SJSA1 (cell line): Measurements from ENCODE around the gene RCHY1. TPM values are rescaled to one million over a fixed set of nuclear protein-coding genes. Genes with fewer than 3 reads are reported as not detected.

Experiments
- DNase-seq, 2 experiments: peaks; one replicate each; pipeline ENCODE4 v3.0.0-alpha.2; 2015 to 2020; ENCODE audit warnings: low spot score in 2 of 2, low read depth in 1 of 2
- H3K27ac ChIP-seq: fragments of 250-450 bp; sonication (Bioruptor Pico); 2 replicates; pipeline ENCODE4 v1.5.1; 2020; ENCODE audit warnings: mild to moderate bottlenecking, moderate library complexity
- H3K27me3 ChIP-seq: fragments of 250-450 bp; sonication (Bioruptor Pico); replicated peaks from 2 replicates; pipeline ENCODE4 v1.5.1; 2020; ENCODE audit warnings: mild to moderate bottlenecking, moderate library complexity
- H3K36me3 ChIP-seq: fragments of 250-450 bp; sonication (Bioruptor Pico); 2 replicates; pipeline ENCODE4 v1.5.1; 2020; ENCODE audit warnings: mild to moderate bottlenecking
- H3K4me1 ChIP-seq: fragments of 250-450 bp; sonication (Bioruptor Pico); replicated peaks from 2 replicates; pipeline ENCODE4 v1.6.1; 2021; ENCODE audit warnings: mild to moderate bottlenecking
- H3K4me3 ChIP-seq: fragments of 250-450 bp; sonication (Bioruptor Pico); 2 replicates; pipeline ENCODE4 v1.5.1; 2020; ENCODE audit warnings: mild to moderate bottlenecking
- H3K9me3 ChIP-seq: fragments of 250-450 bp; sonication (Bioruptor Pico); replicated peaks from 2 replicates; pipeline ENCODE4 v1.5.1; 2020; ENCODE audit warnings: mild to moderate bottlenecking
- total RNA-seq: library from RNA; depleted of rRNA; stranded (reverse); fragments of >200 nt; shearing (Covaris generic); gene quantifications from 2 replicates; pipeline ENCODE4 v1.2.3, GENCODE V29; 2014

RCHY1 gene
- total RNA-seq, 1 experiment from 2014 or later: 34.0 TPM

GRCh38 chr4:75505630-75506029 is 8.6 kb downstream of the RCHY1 start:
- Histone ChIP-seq H3K4me1 (no peaks in the 10 kb centered on the region), H3K27ac (no peak overlapping the region), H3K27me3 (no peaks in the 10 kb centered on the region), H3K9me3 (no peaks in the 10 kb centered on the region), H3K36me3 (peaks cover 58% of the 10 kb centered on the region), H3K4me3 (no peak overlapping the region)
- DNase-seq: no peak

GRCh38 chr4:75502671-75503070 is 11.5 kb downstream of the RCHY1 start:
- Histone ChIP-seq H3K27me3 (no peaks in the 10 kb centered on the region), H3K4me3 (no peak overlapping the region), H3K27ac (no peak overlapping the region), H3K9me3 (no peaks in the 10 kb centered on the region; the same call in 1 of the 2 replicates), H3K4me1 (no peaks in the 10 kb centered on the region), H3K36me3 (peaks cover 59% of the 10 kb centered on the region)
- DNase-seq: no peak

GRCh38 chr4:75499900-75500299 is 14.3 kb downstream of the RCHY1 start:
- Histone ChIP-seq H3K9me3 (no peaks in the 10 kb centered on the region; the same call in 1 of the 2 replicates), H3K4me1 (no peaks in the 10 kb centered on the region), H3K27me3 (no peaks in the 10 kb centered on the region), H3K4me3 (no peak overlapping the region), H3K27ac (no peak overlapping the region), H3K36me3 (peaks cover 64% of the 10 kb centered on the region)
- no peak for DNase-seq

- Histone ChIP-seq H3K9me3 (no peaks in the 10 kb centered on the region; the same call in 1 of the 2 replicates), H3K27ac (no peak overlapping the region), H3K4me1 (no peaks in the 10 kb centered on the region), H3K36me3 (peaks cover 59% of the 10 kb centered on the region), H3K4me3 (no peak overlapping the region), H3K27me3 (no peaks in the 10 kb centered on the region)
- no peak for DNase-seq
Observed at GRCh38 chr4:75498041-75498440, 16.2 kb downstream of the RCHY1 start.

- H3K27ac ChIP-seq: no peak overlapping the region
- H3K9me3 ChIP-seq: no peaks in the 10 kb centered on the region; the same call in 1 of the 2 replicates
- peaks cover 55% of the 10 kb centered on the region for H3K36me3 ChIP-seq
- H3K4me3 ChIP-seq: no peak overlapping the region
- no peaks in the 10 kb centered on the region for H3K4me1 ChIP-seq
- DNase-seq: no peak
- no peaks in the 10 kb centered on the region for H3K27me3 ChIP-seq
Observed at GRCh38 chr4:75497133-75497532, 17.1 kb downstream of the RCHY1 start.

GRCh38 chr4:75496406-75496805 is 17.8 kb downstream of the RCHY1 start:
- no peaks in the 10 kb centered on the region; the same call in 1 of the 2 replicates for H3K9me3 ChIP-seq
- H3K27ac ChIP-seq: no peak overlapping the region
- H3K4me1 ChIP-seq: no peaks in the 10 kb centered on the region
- DNase-seq: no peak
- no peak overlapping the region for H3K4me3 ChIP-seq
- H3K36me3 ChIP-seq: peaks cover 53% of the 10 kb centered on the region
- H3K27me3 ChIP-seq: no peaks in the 10 kb centered on the region

GRCh38 chr4:75495476-75495875 is 18.7 kb downstream of the RCHY1 start:
- H3K4me3 ChIP-seq: no peak overlapping the region
- no peak for DNase-seq
- no peaks in the 10 kb centered on the region for H3K4me1 ChIP-seq
- H3K27me3 ChIP-seq: no peaks in the 10 kb centered on the region
- H3K36me3 ChIP-seq: peaks cover 62% of the 10 kb centered on the region
- no peak overlapping the region for H3K27ac ChIP-seq
- no peaks in the 10 kb centered on the region; the same call in 1 of the 2 replicates for H3K9me3 ChIP-seq

GRCh38 chr4:75494563-75494962 is 19.6 kb downstream of the RCHY1 start:
- no peak for DNase-seq
- no peak overlapping the region for H3K4me3 ChIP-seq
- H3K27ac ChIP-seq: no peak overlapping the region
- no peaks in the 10 kb centered on the region; the same call in 1 of the 2 replicates for H3K9me3 ChIP-seq
- H3K4me1 ChIP-seq: no peaks in the 10 kb centered on the region
- H3K27me3 ChIP-seq: no peaks in the 10 kb centered on the region
- peaks cover 62% of the 10 kb centered on the region for H3K36me3 ChIP-seq

- H3K27me3 ChIP-seq: no peaks in the 10 kb centered on the region
- no peaks in the 10 kb centered on the region for H3K4me1 ChIP-seq
- H3K27ac ChIP-seq: no peak overlapping the region
- no peak for DNase-seq
- H3K36me3 ChIP-seq: peaks cover 48% of the 10 kb centered on the region
- H3K9me3 ChIP-seq: no peaks in the 10 kb centered on the region
- no peak overlapping the region for H3K4me3 ChIP-seq
Observed at GRCh38 chr4:75490155-75490554, 24.0 kb downstream of the RCHY1 start.

GRCh38 chr4:75484190-75484589 is 30.0 kb downstream of the RCHY1 start:
- Histone ChIP-seq H3K27ac (no peak overlapping the region), H3K36me3 (peaks cover 51% of the 10 kb centered on the region), H3K4me1 (no peaks in the 10 kb centered on the region), H3K9me3 (no peaks in the 10 kb centered on the region), H3K27me3 (no peaks in the 10 kb centered on the region), H3K4me3 (no peak overlapping the region)
- DNase-seq: no peak

GRCh38 chr4:75477201-75477600 is 37.0 kb downstream of the RCHY1 start:
- DNase-seq: no peak
- Histone ChIP-seq H3K27me3 (no peaks in the 10 kb centered on the region), H3K4me3 (no peak overlapping the region), H3K4me1 (no peaks in the 10 kb centered on the region), H3K9me3 (no peaks in the 10 kb centered on the region), H3K36me3 (peaks cover 33% of the 10 kb centered on the region), H3K27ac (no peak overlapping the region)

- no peaks in the 10 kb centered on the region; the same call in 1 of the 2 replicates for H3K27me3 ChIP-seq
- H3K27ac ChIP-seq: no peak overlapping the region
- no peaks in the 10 kb centered on the region for H3K4me1 ChIP-seq
- no peak for DNase-seq
- H3K4me3 ChIP-seq: no peak overlapping the region
- H3K9me3 ChIP-seq: no peaks in the 10 kb centered on the region
- H3K36me3 ChIP-seq: no peaks in the 10 kb centered on the region; the same call in 1 of the 2 replicates
Observed at GRCh38 chr4:75470738-75471137, 43.5 kb downstream of the RCHY1 start.

- Histone ChIP-seq H3K4me3 (no peak overlapping the region), H3K9me3 (no peaks in the 10 kb centered on the region), H3K36me3 (no peaks in the 10 kb centered on the region; the same call in 1 of the 2 replicates), H3K27ac (no peak overlapping the region), H3K4me1 (no peaks in the 10 kb centered on the region), H3K27me3 (no peaks in the 10 kb centered on the region; the same call in 1 of the 2 replicates)
- DNase-seq: no peak
Observed at GRCh38 chr4:75469896-75470295, 44.3 kb downstream of the RCHY1 start.

GRCh38 chr4:75457365-75457764 is 56.8 kb downstream of the RCHY1 start:
- H3K27ac ChIP-seq: no peak overlapping the region
- no peaks in the 10 kb centered on the region for H3K36me3 ChIP-seq
- H3K4me3 ChIP-seq: no peak overlapping the region
- no peaks in the 10 kb centered on the region for H3K9me3 ChIP-seq
- H3K4me1 ChIP-seq: no peaks in the 10 kb centered on the region
- no peaks in the 10 kb centered on the region for H3K27me3 ChIP-seq
- DNase-seq: no peak

- no peaks in the 10 kb centered on the region for H3K9me3 ChIP-seq
- H3K27me3 ChIP-seq: peaks cover 9% of the 10 kb centered on the region
- H3K27ac ChIP-seq: no peak overlapping the region
- no peaks in the 10 kb centered on the region for H3K4me1 ChIP-seq
- DNase-seq: no peak
- H3K36me3 ChIP-seq: no peaks in the 10 kb centered on the region
- H3K4me3 ChIP-seq: no peak overlapping the region
Observed at GRCh38 chr4:75434105-75434504, 80.1 kb downstream of the RCHY1 start.
